ENCODE results near the gene RFX3.

DNA sequence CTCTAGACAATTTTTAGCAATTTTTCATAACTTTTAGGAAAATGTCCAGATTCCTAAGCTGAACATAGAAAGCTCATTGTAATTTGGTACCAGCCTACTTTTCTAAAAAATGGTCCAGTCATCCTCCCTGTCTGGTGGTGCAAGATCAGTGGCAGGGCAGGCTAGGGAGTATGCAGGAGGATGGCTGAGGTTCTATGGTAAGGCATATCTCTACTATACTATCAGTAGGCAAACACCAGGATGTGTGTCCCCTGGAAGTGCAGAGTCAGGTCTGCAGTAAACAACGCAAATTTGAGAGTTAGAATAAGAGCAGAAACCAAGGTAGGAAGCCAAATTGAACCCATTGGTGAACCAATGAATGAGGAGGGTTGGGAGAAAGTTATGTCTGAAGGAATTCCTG, 22.8 kb upstream of the RFX3 start:
- TF ChIP-seq, protein P1, sequence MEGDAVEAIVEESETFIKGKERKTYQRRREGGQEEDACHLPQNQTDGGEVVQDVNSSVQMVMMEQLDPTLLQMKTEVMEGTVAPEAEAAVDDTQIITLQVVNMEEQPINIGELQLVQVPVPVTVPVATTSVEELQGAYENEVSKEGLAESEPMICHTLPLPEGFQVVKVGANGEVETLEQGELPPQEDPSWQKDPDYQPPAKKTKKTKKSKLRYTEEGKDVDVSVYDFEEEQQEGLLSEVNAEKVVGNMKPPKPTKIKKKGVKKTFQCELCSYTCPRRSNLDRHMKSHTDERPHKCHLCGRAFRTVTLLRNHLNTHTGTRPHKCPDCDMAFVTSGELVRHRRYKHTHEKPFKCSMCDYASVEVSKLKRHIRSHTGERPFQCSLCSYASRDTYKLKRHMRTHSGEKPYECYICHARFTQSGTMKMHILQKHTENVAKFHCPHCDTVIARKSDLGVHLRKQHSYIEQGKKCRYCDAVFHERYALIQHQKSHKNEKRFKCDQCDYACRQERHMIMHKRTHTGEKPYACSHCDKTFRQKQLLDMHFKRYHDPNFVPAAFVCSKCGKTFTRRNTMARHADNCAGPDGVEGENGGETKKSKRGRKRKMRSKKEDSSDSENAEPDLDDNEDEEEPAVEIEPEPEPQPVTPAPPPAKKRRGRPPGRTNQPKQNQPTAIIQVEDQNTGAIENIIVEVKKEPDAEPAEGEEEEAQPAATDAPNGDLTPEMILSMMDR (IDR thresholded peaks at IDR 0.05), result no peak
- TF ChIP-seq POLR2A (IDR thresholded peaks at IDR 0.05), result no peak

Data from adrenal gland (tissue), 5 donors.